Myocyte (in vitro differentiated cells): Measurements from ENCODE around the gene SLC17A9. TPM values are rescaled to one million over a fixed set of nuclear protein-coding genes. Genes with fewer than 3 reads are reported as not detected.

Source experiments
- DNase-seq: peaks from one replicate; pipeline ENCODE4 v3.0.0-alpha.2; 2012; ENCODE audit warnings: low read depth
- total RNA-seq: library from RNA; depleted of rRNA; stranded (reverse); fragments of >200 nt; gene quantifications from 2 replicates; pipeline ENCODE4 v1.2.3, GENCODE V29; 2014

SLC17A9 gene
- total RNA-seq, 1 donor from 2014 or later, result not detected

DNA sequence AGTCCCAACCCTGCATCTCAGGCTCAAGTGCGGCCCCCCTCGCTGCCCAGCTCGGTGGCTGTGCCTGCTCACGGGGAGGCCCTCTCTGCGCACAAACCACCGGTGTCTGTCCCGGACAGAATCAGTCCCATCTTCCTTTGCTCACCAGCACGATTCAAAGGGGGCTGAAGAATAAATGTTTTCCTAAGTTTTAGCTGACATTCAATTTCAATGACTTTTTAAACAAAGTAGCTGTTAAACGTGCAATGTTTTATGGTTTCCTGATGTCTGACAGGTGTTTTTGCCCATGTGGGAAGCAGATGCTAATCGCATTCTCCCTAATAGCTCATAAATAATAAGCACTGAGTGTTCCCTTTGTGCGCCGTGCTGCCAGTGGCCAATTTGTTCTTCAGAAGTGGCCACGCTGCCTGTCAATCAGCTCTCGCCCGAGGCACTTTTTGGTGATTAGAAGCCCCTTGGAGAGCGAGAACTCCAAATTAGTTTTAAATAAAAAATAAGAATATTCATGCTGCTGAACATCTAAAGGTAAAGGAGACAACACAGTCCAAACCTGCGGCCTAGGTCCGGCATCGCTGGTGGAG lies 28.0 kb downstream of the SLC17A9 start:
- DNase-seq, result no peak

DNA sequence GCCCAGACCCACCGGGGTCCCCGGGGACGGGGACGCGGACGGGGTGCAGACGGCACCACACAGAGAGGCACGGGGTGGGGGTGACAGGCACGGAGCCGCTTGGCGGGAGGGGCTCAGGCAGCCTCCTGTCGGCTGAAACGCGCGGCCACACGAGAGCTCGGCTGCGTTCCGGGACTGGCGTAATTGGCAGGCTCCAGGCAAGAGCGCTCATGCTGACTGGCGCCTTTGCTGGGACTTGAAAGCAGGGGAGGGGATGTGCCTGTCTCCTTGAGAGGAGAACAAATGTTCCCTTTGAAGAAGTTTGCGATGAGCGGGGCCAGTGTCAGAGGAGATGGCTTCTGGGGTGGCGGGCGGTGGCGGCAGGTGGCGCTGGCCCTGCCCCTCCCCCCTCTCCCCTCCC lies 28.5 kb downstream of the SLC17A9 start:
- DNase-seq, result peak; percentile 7

DNA sequence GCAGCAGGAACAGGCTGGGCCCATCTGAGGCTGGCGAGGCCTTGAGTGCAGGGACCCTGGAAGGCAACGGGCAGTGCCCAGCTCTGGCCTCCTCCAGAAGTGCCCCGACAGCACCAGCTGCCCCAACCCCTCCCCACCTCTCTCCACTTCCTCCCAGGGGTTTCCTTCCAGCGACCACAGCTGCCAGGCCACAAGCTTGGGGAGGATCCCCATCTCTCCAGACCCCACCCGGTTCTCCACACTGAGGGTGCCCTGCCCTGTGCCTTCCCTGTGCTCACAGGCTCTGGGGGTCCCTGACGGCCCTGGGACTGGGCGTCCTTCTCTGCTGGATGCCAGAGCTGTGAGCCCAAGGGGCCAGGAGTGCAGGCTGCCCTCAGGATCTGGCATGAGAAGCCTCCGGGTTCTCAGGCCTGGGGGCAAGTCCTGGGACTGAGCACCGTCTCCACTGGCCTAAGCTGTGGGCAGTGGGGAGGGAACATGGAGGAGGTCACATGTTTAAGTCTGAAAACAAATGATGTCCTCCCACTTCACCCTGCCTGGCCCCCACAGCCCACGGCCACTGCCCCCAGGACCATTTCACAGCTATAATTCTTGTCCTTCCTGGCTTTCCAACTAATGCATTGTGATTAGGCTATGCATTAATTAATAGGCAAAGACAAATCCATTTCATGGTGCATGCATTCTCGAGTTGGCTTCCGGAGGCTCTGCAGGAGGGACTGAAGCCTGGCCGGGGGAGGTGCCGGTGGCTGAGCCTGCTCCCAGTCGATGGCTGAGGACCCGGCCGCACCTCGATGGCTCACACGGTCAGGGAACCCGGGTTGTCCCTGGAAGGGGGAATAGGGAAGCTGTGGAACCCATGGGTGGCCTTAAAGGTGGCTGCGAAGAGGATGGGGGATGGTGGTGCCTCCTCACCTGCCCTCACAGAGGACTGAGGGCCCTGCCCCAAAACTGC lies 29.9 kb downstream of the SLC17A9 start:
- DNase-seq, result no peak

DNA sequence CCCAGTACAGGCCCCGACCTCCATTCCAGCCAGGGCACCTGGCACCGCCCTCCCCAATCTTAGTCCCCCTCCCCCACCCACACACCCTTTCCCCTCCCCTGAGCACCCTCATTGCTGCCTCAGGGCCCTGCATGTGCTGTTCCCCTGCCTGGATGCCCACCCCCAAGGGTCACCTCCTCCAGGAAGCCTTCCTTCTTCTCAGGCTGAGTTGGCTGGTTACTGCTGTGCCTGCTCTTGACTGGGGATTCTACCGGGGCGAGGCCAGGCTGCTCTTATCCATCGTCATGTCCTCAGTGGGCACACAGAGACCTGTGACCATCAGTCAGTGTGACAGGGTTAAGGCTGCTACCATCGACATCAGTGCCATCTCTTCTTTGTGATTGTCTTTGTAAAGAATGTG lies 30.7 kb downstream of the SLC17A9 start:
- no peak for DNase-seq

DNA sequence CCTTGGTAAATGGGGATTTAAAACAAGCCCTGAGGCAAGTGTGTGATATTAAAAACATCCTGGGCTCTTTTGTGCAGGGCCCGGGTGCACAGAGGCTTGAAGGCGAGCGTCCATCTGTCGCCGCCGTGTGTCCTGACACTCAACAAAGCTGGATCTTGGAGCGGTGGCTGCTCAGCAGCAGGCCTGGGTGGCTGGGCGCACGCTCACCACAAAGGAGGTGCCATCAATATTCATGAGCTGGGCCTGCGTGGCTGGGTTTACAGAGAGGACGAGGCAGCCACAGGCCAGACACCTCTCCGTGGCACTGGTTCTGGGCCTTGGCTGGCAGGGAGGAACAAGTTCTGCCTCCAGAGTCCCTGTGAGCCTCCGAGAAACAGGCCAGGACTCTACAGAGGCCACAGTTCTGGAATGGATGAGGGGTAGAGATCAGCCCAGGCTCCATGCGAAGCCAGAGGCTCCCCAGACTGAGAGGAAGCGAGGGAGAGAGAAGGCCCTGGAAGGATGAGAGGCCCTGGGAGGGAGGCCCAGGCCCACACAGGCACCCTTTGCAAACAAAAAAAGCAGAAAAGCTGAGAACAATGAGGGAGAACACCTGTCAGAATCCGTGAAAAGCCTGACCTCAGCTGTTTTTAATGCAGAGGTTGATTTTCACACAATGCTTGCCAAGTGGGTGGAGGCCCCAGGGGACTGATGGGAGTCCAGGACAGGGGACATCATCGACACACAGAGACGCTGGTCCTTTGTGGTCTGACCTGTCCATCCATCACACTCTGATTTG lies 32.3 kb downstream of the SLC17A9 start:
- DNase-seq, result no peak

DNA sequence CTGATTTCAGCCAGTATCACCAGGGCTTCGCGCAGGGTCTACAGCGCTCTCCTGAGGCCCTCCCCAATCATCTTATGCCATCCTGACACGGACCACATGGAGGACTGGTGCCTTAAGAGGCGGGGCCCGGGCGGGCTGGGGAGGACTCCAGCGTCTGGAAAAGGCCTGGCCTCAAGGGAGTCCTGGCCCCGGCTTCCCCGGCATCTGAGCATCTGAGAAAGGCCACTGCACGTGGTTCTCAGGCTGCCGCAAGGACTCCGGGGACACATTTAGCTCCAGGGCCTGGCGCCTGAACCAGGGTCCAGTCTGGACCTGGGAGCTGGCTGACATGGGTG lies 32.9 kb downstream of the SLC17A9 start:
- DNase-seq, result no peak

DNA sequence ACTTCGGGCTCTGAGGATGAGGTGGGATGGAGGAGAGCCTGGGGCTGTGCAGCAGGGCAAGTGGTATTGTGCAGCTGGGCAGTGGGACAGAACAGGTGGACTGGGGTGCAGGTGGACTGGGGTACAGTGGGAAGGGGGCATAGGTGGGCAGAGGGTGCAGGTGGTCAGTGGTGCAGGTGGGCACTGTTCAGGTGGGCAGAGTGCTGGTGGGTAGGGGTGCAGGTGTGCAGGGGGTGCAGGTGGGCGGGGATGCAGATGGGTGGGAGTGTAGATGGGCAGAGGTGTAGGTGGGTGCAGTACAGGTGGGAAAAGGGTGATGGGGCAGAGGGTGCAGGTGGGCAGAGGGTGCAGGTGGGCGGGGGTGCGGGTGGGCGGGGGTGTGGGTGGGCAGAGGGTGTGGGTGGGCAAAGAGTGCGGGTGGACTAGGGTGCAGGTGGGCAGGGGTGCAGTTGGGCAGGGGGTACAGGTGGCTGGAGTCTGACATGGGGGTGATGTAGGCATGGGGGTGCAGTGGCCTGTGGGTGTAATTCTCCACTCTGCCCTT lies 33.8 kb downstream of the SLC17A9 start:
- DNase-seq, result no peak

DNA sequence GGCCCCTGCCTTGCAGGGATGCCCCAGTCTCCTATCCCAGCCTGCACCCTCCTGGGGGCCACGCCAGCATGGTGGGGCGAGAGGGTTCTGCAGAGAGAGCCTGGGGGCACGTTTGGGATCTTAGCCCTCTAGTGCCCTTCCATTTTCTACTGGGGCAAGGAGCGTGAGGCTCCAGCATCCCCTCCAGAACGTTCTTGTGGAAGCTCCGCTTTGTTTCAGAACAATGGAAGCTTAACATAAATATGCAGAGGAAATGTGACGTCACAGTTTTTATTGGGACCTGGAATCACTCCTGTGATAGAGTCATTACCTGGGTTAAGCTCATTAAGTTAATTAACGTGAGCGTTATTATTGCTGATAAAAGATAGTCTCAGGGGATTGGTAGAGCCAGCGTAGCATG lies 34.6 kb downstream of the SLC17A9 start:
- no peak for DNase-seq

DNA sequence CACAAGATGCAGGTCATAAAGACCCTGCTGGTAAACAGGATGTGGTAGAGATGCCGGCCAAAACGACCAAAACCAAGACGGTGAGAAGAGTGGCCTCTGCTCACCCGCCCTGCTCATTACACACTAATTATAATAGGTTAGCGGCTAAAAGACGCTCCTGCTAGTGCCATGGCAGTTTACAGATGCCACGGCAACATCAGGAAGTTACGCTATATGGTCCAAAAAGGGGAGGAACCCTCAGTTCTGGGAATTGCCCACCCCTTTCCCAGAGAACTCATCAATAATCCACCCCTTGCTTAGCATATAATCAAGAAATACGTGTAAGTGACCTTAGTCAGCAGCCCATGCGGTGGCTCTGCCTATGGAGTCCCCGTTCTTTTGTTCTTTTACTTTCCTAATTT lies 36.7 kb downstream of the SLC17A9 start:
- DNase-seq, result no peak

DNA sequence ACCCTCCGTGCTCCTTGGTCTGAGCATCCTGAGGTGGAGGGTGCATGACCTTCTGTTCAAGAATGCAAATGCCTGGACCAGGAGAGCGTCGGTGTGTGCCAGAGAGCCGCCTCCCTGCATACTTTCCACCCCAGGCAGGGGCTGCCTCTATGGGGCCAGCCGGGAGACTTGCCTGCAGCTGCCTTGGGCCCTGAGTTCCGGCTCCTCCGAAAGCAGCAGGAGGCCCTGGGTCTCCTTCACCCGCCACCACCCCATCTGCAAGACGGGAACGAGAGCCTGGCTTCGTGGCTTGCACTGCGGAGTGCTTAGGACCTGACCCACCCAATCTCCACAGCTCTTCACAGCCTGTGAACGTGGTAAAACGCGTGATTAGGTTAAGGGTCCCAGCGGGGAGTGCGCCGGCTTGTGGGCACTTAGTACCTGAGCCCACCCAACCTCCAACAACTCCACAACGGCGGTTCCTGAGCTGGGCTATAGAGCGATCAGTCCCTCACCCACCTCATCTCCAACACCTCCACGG lies 37.9 kb downstream of the SLC17A9 start:
- DNase-seq, result no peak

DNA sequence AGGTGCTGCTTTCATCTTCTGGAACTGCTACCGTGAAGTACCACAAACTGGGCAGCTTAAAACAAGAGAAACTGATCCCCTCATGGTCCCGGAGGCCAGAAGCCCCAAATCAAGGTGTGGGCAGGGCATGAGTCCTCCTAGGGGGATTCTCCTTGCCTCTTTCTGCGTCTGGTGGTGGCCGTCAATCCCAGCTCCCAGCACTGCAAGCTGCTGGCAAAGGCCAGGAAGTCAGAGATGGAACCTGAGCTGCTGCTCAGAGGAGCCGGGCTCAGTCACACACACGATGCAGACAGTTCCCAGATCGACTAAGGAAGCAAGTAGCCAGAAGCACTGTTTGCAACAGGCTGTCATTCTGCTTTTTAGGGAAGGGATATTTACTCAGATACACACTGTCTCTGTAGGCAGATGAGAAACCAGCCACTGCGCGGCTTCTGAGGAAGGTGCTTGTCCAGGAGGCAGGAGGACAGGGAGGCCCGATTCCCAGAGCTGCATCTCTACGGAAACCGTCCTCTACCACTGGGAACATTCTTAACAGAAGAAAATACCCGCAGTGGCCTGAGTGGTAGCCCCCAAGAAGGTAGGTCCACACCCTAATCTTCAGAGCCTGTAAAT lies 38.8 kb downstream of the SLC17A9 start:
- no peak for DNase-seq

DNA sequence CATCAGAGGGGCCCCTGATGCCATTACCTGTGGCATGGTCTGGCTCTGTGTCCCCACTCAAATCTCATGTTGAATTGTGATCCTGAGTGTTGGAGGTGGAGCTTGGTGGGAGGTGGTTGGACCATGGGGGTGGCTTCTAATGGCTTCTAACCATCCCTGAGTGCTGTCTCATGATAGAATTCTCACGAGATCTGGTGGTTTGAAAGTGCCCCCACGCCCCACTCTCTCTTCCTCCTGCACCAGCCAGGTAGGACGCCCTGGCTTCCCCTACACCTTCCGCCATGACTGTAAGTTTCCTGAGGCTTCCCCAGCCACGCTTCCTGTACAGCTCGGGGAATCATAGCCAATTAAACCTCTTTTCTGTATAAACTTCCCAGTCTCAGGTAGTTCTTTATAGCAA lies 39.4 kb downstream of the SLC17A9 start:
- no peak for DNase-seq

DNA sequence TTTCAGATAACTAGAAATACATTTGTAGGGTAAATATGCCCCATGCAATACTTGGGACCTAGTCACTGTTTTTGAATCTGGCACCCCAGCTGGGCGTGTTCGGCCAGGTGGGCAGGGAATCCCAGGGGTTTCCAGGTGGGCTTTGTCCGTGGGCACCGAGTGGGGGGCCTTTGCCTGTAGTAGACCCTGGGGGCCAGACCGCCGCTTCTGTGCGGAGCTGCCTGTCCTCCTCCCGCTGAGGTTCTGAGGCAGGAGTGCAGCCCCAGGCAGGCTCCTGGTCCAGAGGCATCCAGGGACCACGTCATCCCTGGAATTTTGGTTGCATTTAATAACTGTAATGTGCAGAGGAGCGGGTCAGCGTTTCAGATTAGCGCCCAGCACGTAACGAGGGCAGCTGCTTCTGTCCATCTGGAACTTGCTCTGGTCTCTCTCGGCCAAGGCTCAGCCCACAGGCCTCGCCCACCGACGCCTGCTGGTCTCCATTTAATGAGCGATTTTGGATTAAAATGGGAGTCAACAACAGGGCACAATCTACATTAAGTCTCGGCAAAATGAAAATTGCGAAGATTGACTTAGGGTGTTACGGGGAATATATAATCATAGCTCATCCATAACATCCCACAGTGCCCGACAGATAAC lies 41.5 kb downstream of the SLC17A9 start:
- peak; percentile 54 for DNase-seq

DNA sequence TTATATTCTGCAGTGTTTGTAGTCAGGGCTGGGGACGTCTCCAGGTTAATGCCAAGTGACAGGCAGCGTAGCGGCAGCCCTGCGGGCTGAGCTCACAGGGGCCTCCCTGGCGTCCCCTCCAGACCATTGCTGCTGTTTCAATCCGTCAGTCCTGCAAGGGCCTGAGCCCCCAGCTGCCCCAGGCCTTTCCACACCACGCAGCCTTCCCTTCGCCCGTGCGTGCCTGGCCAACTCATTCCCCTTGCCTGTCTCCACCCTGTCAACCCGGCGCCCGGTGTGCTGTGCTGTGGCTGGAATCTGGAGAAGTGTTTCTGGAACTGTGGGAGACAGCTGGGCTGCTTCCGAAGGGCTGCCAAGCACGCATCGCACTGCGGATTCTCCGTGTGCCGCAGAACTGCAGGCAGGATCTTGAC lies 42.4 kb downstream of the SLC17A9 start:
- peak; percentile 40 for DNase-seq

DNA sequence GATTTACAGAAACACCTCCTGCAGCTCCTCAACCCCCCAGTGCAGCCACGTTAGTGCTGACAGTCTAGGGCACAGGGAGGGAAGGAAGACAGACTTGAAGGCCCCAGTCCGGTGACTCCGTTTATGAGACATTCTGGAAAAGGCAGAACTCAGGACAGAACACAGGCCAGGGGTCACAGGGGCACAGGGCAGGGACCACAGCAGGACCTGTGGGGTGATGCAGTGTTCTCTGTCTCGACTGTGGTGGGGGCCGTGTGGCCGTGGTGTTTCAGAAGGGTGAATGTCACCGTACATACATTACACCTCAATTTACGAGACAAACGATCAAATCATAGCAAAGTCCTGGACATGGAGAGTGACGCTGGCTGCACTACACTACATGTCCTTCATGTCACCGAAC lies 43.0 kb downstream of the SLC17A9 start:
- DNase-seq, result no peak

DNA sequence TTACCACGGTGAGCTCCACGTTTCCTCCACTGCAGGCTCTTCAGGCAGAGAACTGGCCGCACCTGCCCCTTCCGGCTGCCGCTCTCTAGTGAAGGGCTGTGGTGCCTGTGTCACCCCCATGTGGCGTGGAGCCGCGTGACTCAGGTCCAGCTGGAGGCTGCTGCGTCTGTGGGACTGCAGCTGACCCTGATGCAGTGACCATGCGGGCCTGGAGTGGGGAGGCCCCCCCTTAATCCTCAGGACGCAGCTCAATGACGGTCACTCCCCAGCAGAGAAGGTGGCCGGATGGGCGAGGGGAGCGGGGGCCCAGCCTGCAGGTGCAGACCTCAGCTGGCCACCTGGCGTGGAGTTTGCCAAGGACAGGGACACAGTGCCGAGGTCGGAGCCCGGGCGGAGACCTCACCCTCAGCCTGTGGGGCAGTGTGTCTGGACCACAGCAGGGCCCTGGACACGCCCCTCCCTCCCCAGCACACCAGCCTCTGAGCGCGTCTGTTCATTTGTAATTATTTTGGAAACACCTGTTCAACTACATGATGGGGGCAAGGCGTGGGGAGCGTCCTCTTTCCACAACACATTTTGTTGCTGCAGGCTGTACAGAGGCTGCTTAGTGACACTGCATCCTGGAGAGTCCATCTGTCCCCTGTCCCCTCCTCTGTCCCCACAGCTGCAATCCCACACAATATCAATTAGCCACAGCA lies 43.5 kb downstream of the SLC17A9 start:
- peak; percentile 22 for DNase-seq

DNA sequence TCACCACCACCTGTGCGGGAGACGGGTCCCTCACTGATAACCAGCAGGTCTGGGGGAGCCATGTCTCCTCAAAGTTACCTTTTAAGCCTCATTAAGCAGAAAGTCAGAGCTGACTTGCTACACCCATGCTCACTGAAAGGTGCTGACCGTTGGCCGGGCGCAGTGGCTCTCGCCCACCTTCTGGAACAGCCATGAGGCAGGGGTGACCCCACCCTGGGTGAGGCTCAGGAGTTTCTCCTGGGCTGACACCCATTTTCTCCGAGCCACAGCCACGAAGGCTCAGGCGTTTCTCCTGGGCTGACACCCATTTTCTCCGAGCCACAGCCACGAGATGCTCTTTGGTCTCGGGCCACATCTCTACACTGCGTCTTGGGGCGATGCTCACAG lies 44.1 kb downstream of the SLC17A9 start:
- no peak for DNase-seq

DNA sequence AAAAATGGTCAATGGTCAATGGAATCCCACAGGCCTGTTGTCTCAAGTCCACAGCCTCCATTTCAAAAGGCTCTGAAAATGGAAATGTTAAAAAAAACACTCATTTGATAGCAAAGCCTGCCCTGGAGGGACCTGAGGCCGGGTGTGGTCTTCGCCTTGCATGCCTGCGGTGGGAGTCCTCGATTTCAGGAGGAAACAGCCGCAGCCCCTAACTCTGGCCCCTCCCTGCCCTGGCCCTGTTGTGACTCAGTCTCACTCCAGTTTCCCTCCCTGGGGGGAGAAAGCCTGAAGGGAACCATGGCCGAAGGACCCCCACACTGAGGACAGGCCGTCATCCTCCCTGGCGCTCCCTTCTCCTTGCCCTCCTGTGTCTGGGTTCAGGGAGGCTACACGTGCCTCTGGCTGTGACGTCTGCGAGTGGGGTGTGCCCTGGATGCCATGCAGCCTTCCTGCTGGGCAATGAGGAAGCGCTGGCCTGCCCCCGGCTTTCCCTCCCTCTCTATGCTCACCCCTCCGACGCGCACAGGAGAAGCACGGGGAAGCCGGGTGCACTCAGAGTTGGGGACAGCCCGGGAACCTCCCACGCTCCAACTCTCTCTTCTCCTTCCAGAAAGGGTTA lies 45.0 kb downstream of the SLC17A9 start:
- DNase-seq, result no peak

DNA sequence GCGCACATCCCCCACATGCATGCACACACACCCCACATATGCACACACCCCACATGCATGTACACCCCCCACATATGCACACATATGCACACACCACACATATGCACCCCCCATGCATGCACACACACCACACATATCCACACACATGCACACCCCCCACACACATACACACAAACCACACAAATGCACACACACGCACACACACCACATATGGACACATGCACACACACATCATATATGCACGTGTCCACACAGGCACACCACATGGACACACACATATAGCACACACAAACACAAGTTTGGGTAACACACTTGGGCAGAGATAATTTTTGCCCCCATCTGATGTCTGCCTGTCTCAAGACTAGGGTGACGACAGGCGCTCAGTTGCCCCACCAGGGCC lies 45.9 kb downstream of the SLC17A9 start:
- DNase-seq, result no peak

DNA sequence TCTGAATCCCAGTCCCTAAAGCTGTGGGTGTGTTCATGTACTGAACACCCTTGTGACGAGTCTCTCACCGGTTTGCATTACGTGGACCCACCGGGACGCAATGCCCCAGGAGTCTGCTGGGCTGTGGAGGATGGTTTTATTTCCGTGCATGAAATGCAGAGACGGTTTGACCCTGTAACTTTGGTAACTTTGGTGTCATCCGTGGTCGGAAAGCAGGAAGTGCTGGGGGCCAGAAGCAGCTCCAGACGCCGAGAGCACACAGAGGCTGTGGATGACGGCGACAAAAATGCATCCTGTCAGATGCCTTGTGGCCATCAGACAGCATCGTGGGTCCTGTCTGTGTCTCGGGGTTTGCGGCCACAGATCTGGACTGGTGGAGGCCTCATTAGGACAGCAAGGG lies 47.1 kb downstream of the SLC17A9 start:
- no peak for DNase-seq
